K562 (cell line): Measurements from ENCODE around the gene UNC13A. TPM values are rescaled to one million over a fixed set of nuclear protein-coding genes. Genes with fewer than 3 reads are reported as not detected.

Experiments
- ATF1 ChIP-seq, 2 experiments: fragments of 450-650 bp in 1 of 2; IDR thresholded peaks; 2 replicates each; pipeline ENCODE4 v1.6.1; 2016; ENCODE audit warnings: missing compliant biosample characterization in 1 of 2, missing genetic modification characterization in 1 of 2
- CEBPG ChIP-seq, 3 experiments: fragments of 200-800 bp in 1 of 3; sonication (Bioruptor generic) in 1 of 3; sonication (generic) in 1 of 3; formaldehyde crosslinking in 1 of 3; IDR thresholded peaks in 2 of 3; conservative IDR thresholded peaks in 1 of 3; 2 replicates each; pipeline versions ENCODE4 v1.6.1 to v1.8.0; 2016 to 2022; ENCODE audit warnings: missing compliant biosample characterization in 2 of 3, missing genetic modification characterization in 2 of 3, mild to moderate bottlenecking in 1 of 3, missing genetic modification reagents in 1 of 3
- CHD2 ChIP-seq: IDR thresholded peaks from 2 replicates; pipeline ENCODE4 v1.6.1; 2011; ENCODE audit warnings: low read depth, low read length
- CREBBP ChIP-seq: IDR thresholded peaks from one replicate; pipeline ENCODE4 v1.6.1; 2012; ENCODE audit warnings: low read depth, mild to moderate bottlenecking, control low read depth, inconsistent platforms, low read length
- EWSR1 ChIP-seq: fragments of 450-650 bp; IDR thresholded peaks from 2 replicates; pipeline ENCODE4 v1.6.1; 2018; ENCODE audit warnings: borderline replicate concordance, mild to moderate bottlenecking, low read depth, moderate library complexity; ENCODE audit not compliant: partially characterized antibody
- GTF2F1 ChIP-seq: IDR thresholded peaks from 2 replicates; pipeline ENCODE4 v1.6.1; 2011; ENCODE audit warnings: low read depth, low read length, improper control_type of control experiment
- HNRNPK ChIP-seq: fragments of 200-400 bp; formaldehyde crosslinking; IDR thresholded peaks from one replicate; pipeline ENCODE4 v1.6.1; 2018; ENCODE audit warnings: mild to moderate bottlenecking, low read depth, low read length; ENCODE audit not compliant: poor library complexity, severe bottlenecking
- HNRNPLL ChIP-seq: fragments of 200-400 bp; formaldehyde crosslinking; IDR thresholded peaks from 2 replicates; pipeline ENCODE4 v1.6.1; 2017; ENCODE audit warnings: low read length, low read depth, mild to moderate bottlenecking; ENCODE audit not compliant: poor library complexity, severe bottlenecking
- KLF16 ChIP-seq: IDR thresholded peaks from 2 replicates; pipeline ENCODE4 v1.6.1; 2016; ENCODE audit warnings: antibody characterized with exemption
- L3MBTL2 ChIP-seq: fragments of 450-650 bp; IDR thresholded peaks from 2 replicates; pipeline ENCODE4 v1.6.1; 2016; ENCODE audit warnings: mild to moderate bottlenecking, moderate library complexity
- LCOR ChIP-seq: sonication (generic); formaldehyde crosslinking; IDR thresholded peaks from 2 replicates; pipeline ENCODE4 v1.8.0; 2022; ENCODE audit warnings: mild to moderate bottlenecking, missing genetic modification reagents
- PML ChIP-seq: IDR thresholded peaks from 2 replicates; pipeline ENCODE4 v1.6.1; 2012; ENCODE audit warnings: low read length, inconsistent platforms
- YBX1 ChIP-seq: fragments of 450-650 bp; IDR thresholded peaks from 2 replicates; pipeline ENCODE4 v1.7.1; 2016; ENCODE audit warnings: mild to moderate bottlenecking
- ZFP36 ChIP-seq: fragments of 150-350 bp; IDR thresholded peaks from 2 replicates; pipeline ENCODE4 v1.6.1; 2018; ENCODE audit warnings: low read length, low read depth; ENCODE audit not compliant: partially characterized antibody
- ZNF124 ChIP-seq: sonication (generic); formaldehyde crosslinking; IDR thresholded peaks from 2 replicates; pipeline ENCODE4 v1.8.1; 2022; ENCODE audit warnings: missing genetic modification reagents
- ZNF583 ChIP-seq: fragments of 250-450 bp; sonication (Bioruptor Pico); IDR thresholded peaks from 2 replicates; pipeline ENCODE4 v1.4.0; 2020
- polyA plus RNA-seq, 8 experiments: library from polyadenylated mRNA; depleted of rRNA in 4 of 8; stranded (reverse) in 5 of 8; unstranded in 3 of 8; fragments of >200 nt; fragmentation: Nextera tagmentation in 2 of 8; fragmentation: Illumina TruSeq in 1 of 8; extraction: Ambion mirVana in 2 of 8; extraction: Trizol in 1 of 8; gene quantifications; 2 replicates each; pipeline versions ENCODE4 v1.2.1 to v1.2.3, GENCODE V29; 2011 to 2014; ENCODE audit warnings: inconsistent platforms in 1 of 8, missing spikeins in 1 of 8
- total RNA-seq, 7 experiments: library from RNA; depleted of rRNA in 6 of 7; stranded (reverse); fragments of >200 nt in 6 of 7; fragmentation: Illumina TruSeq in 2 of 7; extraction: Trizol in 2 of 7; gene quantifications; 2 replicates each; pipeline versions ENCODE4 v1.2.1 to v1.2.3, GENCODE V29; 2011 to 2021; ENCODE audit warnings: low replicate concordance in 1 of 7
- TF ChIP-seq, protein P1 (sequence below): fragments of 250-450 bp; sonication (Bioruptor Pico); IDR thresholded peaks from 2 replicates; pipeline ENCODE4 v1.4.0; 2020; ENCODE audit warnings: borderline replicate concordance
- TF ChIP-seq, protein P2 (sequence below): fragments of 450-650 bp; IDR thresholded peaks from 2 replicates; pipeline ENCODE4 v1.6.1; 2018; ENCODE audit warnings: mild to moderate bottlenecking, low read depth; ENCODE audit not compliant: partially characterized antibody
- TF ChIP-seq, protein P3 (sequence below): fragments of 250-450 bp; sonication (Bioruptor Pico); IDR thresholded peaks from 2 replicates; pipeline ENCODE4 v1.5.0; 2021; ENCODE audit warnings: mild to moderate bottlenecking, moderate library complexity
- TF ChIP-seq, protein P4 (sequence below): fragments of 250-450 bp; sonication (Bioruptor Pico); IDR thresholded peaks from 2 replicates; pipeline ENCODE4 v1.8.0; 2022; ENCODE audit warnings: inconsistent platforms

Gene UNC13A
- total and polyA plus RNA-seq, 9 of the 15 experiments (the other 6 are each of a cell fraction or from before 2014, with no cell fraction given), result 0.03 to 1.0 (median 0.25) TPM

DNA sequence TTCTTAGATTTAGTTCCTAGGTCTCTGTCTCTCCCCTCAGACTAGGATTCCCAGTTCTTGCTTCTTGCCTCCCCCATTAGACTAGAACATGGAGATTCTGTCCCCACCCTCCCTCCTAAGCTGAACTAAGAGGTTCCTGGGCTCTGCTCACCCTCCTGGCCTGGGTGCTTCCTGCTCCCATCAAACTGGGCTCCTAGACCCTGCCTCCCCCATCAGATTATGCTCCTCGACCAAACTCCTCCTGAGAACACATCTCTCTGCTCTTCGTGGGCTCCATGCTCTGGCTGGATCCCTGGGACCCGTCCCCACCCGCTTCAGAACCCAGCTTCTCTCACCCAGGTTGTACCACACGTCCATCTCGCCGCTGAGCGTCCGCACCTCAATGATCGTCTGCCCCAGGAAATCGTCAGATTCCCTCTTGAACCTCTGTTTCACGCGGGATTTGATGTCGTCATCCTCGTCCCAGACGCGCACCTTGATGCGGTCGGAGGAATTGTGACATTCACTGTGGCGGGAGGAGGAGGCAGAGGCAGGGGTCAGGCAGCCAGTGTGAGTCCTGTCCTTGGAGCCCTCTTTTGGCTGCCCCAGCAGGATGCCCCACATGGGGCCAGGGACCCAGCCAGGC, 42.7 kb downstream of the UNC13A start (continued):
- TF ChIP-seq GTF2F1 (no peak), HNRNPLL (no peak), ZNF124 (CRISPR knock-in tag) (no peak), HNRNPK (no peak), PML (no peak), L3MBTL2 (no peak), CHD2 (no peak), CREBBP (no peak), EWSR1 (no peak), YBX1 (no peak), CEBPG (CRISPR knock-in tag; IDR thresholded peaks at IDR 0.05) (0 out of 2 replicates have a peak, but pooled peaks have one; percentile 20), CEBPG (tag; conservative IDR thresholded peaks at IDR 0.05 in 1 of 2, IDR thresholded peaks at IDR 0.05 in 1 of 2) (0 out of 4 replicates have a peak, but pooled peaks of 1 of the 2 experiments have one; percentile 47), LCOR (CRISPR knock-in tag) (no peak), ZFP36 (peak; percentile 47), KLF16 (no peak), ZNF583 (CRISPR knock-in tag) (no peak), ATF1 (CRISPR knock-in tag; IDR thresholded peaks at IDR 0.05) (no peak), ATF1 (tag; IDR thresholded peaks at IDR 0.05) (peak; percentile 64)
- TF ChIP-seq, protein P1, sequence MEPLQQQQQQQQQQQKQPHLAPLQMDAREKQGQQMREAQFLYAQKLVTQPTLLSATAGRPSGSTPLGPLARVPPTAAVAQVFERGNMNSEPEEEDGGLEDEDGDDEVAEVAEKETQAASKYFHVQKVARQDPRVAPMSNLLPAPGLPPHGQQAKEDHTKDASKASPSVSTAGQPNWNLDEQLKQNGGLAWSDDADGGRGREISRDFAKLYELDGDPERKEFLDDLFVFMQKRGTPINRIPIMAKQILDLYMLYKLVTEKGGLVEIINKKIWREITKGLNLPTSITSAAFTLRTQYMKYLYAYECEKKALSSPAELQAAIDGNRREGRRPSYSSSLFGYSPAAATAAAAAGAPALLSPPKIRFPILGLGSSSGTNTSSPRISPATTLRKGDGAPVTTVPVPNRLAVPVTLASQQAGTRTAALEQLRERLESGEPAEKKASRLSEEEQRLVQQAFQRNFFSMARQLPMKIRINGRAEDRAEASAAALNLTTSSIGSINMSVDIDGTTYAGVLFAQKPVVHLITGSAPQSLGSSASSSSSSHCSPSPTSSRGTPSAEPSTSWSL (CRISPR knock-in tag), result no peak
- TF ChIP-seq, protein P2, sequence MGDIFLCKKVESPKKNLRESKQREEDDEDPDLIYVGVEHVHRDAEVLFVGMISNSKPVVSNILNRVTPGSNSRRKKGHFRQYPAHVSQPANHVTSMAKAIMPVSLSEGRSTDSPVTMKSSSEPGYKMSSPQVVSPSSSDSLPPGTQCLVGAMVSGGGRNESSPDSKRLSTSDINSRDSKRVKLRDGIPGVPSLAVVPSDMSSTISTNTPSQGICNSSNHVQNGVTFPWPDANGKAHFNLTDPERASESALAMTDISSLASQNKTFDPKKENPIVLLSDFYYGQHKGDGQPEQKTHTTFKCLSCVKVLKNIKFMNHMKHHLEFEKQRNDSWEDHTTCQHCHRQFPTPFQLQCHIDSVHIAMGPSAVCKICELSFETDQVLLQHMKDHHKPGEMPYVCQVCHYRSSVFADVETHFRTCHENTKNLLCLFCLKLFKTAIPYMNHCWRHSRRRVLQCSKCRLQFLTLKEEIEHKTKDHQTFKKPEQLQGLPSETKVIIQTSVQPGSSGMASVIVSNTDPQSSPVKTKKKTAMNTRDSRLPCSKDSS, result no peak
- TF ChIP-seq, protein P3, sequence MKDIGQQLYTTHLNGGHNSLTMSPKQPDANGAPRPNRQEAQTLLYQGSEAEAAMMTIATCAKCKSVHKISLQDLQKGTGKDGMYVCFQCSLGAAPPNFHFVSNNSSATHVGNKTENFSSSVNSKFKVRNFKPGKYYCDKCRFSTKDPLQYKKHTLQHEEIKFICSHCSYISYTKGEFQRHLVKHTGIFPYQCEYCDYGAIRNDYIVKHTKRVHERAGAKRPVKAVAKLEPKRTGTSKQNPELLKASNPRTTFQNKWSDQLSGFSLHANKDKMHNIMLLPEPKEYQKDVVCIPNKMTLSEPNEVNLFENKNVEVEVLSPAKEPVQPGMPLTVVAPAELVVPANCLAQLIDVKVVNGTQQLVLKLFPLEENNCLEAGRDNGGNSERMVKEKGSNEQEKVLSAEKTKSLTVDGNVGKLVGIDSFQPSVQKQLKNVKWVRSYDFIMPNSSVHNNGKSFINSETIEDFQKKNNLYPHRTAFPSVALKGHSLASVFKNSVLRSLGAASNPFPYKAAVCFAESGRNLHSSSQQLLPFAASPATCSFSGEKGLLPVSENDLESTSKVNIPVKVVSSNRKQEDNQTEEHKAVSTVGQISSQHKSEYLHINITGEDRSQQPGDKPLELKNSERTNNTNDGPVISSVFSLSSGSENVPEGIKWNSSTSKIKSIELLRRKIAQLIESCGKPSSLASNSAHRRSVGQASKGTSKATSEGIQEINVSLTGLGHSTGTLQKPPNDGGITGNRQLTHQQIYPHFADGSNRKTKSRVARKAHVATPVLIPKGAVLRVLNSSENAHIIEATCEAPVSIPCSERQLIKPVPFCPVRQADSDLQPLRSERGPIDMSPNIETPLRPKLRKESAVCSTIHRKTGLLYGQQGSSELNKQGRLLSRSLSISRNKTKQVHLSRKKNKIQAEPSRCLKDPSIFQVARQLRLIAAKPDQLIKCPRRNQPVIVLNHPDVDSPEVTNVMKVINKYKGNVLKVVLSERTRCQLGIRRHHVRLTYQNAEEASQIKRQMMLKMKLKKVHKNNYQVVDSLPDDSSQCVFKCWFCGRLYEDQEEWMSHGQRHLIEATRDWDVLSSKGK (CRISPR knock-in tag), result no peak
- TF ChIP-seq, protein P4, sequence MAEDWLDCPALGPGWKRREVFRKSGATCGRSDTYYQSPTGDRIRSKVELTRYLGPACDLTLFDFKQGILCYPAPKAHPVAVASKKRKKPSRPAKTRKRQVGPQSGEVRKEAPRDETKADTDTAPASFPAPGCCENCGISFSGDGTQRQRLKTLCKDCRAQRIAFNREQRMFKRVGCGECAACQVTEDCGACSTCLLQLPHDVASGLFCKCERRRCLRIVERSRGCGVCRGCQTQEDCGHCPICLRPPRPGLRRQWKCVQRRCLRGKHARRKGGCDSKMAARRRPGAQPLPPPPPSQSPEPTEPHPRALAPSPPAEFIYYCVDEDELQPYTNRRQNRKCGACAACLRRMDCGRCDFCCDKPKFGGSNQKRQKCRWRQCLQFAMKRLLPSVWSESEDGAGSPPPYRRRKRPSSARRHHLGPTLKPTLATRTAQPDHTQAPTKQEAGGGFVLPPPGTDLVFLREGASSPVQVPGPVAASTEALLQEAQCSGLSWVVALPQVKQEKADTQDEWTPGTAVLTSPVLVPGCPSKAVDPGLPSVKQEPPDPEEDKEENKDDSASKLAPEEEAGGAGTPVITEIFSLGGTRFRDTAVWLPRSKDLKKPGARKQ (CRISPR knock-in tag), result no peak
